A549 treated with RU486 at 1 μM for 4 hours (cell line): ENCODE measurements around the gene OR56A4. TPM values are rescaled to one million over a fixed set of nuclear protein-coding genes. Genes with fewer than 3 reads are reported as not detected.

ENCODE experiments used
- total RNA-seq: library from RNA; stranded (reverse); fragments of 200-300 nt; extraction: Qiagen RNA extraction; gene quantifications from 5 replicates; pipeline ENCODE4 v1.2.3, GENCODE V29; 2022; ENCODE audit warnings: low read depth

Gene OR56A4
- not detected in 5 replicates for total RNA-seq

GRCh38 chr11:6006846-6007245 is at the start of gene OR56A4:
Gene OR56A4, minus strand, starts transcription at chr11:6006946. Its CDS starts 3,954 bp downstream, at chr11:6002992.

GRCh38 chr11:6030708-6031405 is 24.1 kb upstream of the OR56A4 start, which contains the start of gene OR56A1:
Gene OR56A1, minus strand, starts transcription at chr11:6030758. Its CDS starts 3,066 bp downstream, at chr11:6027692.

GRCh38 chr11:5986885-5987284 is 19.9 kb downstream of the OR56A4 start, which contains the start of gene OR52L1:
Gene OR52L1, minus strand, starts transcription at chr11:5986985. Its CDS starts 55 bp downstream, at chr11:5986930.

GRCh38 chr11:5968394-5968793 is 38.4 kb downstream of the OR56A4 start, which contains the start of gene OR56A5:
Gene OR56A5, minus strand, starts transcription at chr11:5968494. Its CDS starts 0 bp downstream, at chr11:5968494.

Other genes with a start within 250 kb of the OR56A4 start
- gene OR52N5, start 223.6 kb downstream of the OR56A4 start, total RNA-seq, result not detected in 5 replicates
- not detected in 5 replicates for gene OR52N1, start 215.7 kb downstream of the OR56A4 start, total RNA-seq
- not detected in 5 replicates for gene OR52N2, start 198.0 kb downstream of the OR56A4 start, total RNA-seq
- not detected in 5 replicates for gene OR52E6, start 165.0 kb downstream of the OR56A4 start, total RNA-seq
- gene OR52E8, start 149.3 kb downstream of the OR56A4 start, total RNA-seq, result not detected in 5 replicates
- not detected in 5 replicates for gene OR52E4, start 126.3 kb downstream of the OR56A4 start, total RNA-seq
- not detected in 5 replicates for gene OR52E5, start 113.7 kb downstream of the OR56A4 start, total RNA-seq
- not detected in 5 replicates for gene OR56A3, start 64.7 kb downstream of the OR56A4 start, total RNA-seq
- not detected in 5 replicates for gene OR56A5, start 38.5 kb downstream of the OR56A4 start, total RNA-seq
- not detected in 5 replicates for gene OR52L1, start 20.0 kb downstream of the OR56A4 start, total RNA-seq
- gene OR56A1, start 23.8 kb upstream of the OR56A4 start, total RNA-seq, result not detected in 5 replicates
- gene OR56B4, start 100.7 kb upstream of the OR56A4 start, total RNA-seq, result not detected in 5 replicates
- not detected in 5 replicates for gene OR52B2, start 163.4 kb upstream of the OR56A4 start, total RNA-seq
- gene OR52W1, start 192.3 kb upstream of the OR56A4 start, total RNA-seq, result not detected in 5 replicates
- gene C11orf42, start 198.6 kb upstream of the OR56A4 start, total RNA-seq, result not detected in 5 replicates
- gene FHIP1B, start 227.7 kb upstream of the OR56A4 start, total RNA-seq, result 14.7 to 17.7 TPM (median 16.1 TPM) in 5 replicates
- 0.07 to 0.19 TPM (median 0.09 TPM) in 3 of 5 replicates, not detected in the others for gene CNGA4, start 232.1 kb upstream of the OR56A4 start, total RNA-seq